ENCODE results near the gene AUTS2. TPM values are rescaled to one million over a fixed set of nuclear protein-coding genes. Genes with fewer than 3 reads are reported as not detected.
A peak's percentile ranks its signal among the peaks of the same experiment; 100 is the strongest.

The AUTS2 gene
- total RNA-seq, 1 donor from 2014 or later = 71.3 TPM

DNA sequence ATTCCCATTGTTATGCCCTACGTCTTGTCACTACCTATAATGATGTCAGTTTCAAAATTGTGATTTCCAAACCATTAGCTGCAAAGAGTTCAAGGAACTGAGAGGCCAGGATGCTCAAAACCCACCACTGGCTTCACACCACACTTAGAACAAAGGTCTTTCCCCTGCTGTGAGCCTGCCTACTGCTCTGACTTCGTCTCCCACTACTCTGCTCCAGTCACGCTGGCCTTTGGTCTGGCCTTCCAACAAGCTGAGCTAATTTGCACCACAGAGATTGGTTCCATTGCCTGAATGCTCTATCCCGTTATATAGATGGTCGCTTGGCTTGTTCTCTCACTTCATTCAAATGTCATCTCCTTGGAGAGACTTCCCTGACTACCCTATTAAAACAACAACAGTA lies 961.5 kb downstream of the AUTS2 start:
- DNase-seq (ENCODE audit: low spot score in 2 of 2) (no peak), FAIRE-seq (no peak)

DNA sequence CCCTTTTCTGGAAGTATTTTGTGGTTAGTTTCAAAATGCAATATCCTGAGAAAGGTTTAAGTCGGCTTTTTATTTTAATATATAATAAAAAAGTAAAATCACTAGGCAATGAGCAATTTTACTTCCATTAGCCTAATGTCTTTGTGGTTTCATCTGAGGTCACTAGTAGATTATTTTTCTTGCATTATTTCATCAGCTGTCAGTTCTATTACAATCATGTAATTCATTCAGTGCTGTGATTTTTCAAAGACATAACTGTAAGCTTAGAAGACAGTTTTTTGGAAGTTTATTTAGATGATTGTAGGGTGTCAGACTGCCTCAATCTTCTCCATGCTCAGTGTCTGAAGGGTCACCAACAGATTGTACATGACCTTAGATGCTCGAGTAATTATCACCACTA lies 965.7 kb downstream of the AUTS2 start:
- no peak for FAIRE-seq
- no peak for DNase-seq (ENCODE audit: low spot score in 2 of 2)

DNA sequence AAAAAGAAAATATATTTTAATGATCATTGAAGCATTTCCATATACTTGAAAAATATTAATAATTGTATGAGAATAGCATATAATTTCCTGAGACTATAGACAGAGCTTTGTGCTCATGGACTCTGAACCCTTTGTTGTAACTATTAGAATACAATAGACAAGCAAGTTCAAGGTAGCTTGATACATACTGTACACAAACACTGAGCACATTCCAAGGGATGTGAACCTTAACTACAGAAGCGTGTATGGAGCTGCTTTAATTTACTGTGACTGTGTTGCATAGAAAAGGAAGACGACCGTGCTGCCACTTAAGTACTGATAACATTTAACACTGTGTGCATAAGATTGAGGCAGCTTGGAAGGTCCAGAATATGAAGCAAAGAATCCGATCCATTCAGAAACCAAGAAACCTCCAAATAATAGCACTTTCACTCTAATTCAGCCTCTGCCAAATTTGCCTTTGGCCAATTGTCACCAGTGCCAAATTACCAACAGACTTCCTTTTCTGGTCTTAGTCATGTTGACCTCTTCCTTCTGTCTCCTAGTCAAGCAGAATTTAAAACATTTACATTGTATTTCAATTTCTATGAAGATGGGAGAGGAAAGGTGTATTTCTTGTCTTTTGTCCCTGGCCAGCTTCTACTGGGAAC lies 967.6 kb downstream of the AUTS2 start:
- DNase-seq (ENCODE audit: low spot score in 2 of 2) (no peak), FAIRE-seq (no peak)

DNA sequence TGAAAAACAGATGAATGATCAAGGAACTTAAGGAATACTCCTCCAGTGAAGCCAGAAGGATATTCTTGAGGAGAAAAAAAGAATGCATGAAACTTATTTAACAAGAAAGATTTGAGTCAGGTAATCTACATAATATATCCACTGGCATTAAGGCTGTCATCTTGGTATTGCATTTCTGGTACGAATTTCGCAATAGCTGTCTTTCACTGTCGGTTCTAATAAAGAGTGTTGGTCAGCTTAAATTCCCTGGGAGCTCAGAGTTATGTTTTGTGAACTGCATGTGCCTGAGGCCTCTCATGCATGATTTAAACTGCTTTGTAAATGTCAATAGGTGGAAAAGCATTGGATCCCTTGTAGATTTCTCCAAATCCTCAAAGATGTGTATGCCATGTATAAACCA lies 968.4 kb downstream of the AUTS2 start:
- FAIRE-seq (no peak), DNase-seq (ENCODE audit: low spot score in 2 of 2) (no peak)

DNA sequence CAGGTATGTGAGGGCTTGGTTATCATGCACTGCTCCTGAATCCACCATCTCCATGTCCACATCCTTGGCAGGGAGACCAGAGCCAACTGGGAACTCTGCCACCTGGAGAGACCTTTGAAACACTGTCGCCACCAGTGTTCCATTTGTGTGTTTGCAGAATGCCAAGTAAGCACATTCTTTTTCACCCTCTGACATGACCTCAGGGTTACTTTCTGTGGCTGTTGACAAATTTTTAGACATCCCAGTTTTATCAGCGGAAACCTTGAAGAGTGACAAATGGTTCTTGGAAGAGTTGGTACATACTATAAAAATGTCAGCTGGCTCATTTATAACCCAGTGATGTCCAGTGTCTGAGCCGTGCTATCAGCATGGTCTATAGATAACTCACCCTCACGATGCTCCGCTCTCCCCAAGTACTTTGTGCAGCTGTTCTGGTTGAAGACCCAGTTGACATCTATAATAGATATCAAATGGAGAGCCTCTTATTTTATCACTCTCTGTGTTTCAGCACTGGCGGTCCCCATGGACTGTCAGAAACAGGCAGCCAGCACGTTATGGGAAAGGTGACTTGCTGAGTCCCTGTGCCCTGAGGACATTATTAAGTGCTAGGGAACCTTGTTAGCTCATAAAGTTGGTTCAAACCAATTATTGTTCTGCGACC lies 970.5 kb downstream of the AUTS2 start:
- DNase-seq (ENCODE audit: low spot score in 2 of 2) = no peak
- FAIRE-seq = no peak

DNA sequence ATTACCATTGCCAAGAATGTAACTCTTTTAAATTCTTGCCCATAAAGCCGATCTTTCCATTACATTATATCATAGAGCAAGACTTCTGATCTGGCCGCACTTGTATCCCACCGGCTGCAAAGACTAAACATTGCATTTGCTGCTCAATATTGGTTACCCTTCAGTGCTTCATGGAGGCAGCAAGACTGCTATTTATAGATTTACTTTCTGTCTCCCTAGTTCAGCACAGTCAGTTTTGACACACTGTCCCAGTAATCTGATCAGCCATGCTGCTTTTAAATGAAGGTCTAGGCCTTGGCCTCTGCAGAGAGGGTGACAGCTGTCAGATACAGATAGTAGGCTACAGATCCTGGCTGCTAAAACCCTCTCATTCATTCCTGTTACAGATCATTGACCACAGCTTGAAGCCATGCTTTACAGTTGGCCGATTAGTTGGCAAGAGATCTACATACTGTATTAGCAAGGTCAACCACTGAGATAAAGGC lies 971.1 kb downstream of the AUTS2 start:
- DNase-seq (ENCODE audit: low spot score in 2 of 2) (no peak), FAIRE-seq (no peak)

DNA sequence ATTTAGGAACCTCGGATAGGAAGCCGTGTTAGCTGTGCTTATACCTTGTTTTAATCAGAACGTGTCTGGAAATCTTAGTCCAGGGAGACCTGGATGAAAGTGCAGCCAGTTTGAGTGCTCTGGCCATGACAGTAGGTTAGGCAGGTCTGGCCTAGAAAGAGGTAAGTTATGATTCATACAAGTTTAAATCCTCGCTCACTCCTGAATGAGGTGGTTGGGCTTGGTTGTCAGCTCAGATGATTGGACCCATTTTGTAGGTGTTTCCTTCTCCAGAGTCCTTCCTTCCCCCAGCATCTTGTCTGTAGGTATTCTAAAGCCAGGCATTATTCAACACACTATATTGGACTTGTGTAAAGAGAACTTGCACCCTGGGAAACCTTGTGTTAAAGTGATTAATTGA lies 971.8 kb downstream of the AUTS2 start:
- no peak for FAIRE-seq
- no peak for DNase-seq (ENCODE audit: low spot score in 2 of 2)

DNA sequence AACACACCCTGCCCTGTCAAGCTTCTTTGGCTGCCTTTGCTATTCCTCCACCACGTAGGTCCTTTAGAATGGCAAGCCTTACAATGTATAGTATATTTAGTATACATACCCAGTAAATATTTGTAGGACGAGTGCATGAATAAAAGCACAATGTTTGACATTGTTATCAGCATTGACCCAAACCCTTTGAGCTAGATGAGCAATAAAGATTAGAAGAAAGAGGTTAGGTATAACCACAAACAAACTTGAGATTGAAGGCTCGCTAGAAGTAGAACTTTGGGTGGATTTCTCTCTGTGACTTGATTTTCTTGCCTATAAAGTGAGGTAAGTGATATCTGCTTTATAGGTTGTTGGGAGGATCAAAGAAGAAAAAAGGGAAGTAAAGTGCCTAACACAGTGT lies 972.7 kb downstream of the AUTS2 start:
- DNase-seq (ENCODE audit: low spot score in 2 of 2) (no peak), FAIRE-seq (no peak)

DNA sequence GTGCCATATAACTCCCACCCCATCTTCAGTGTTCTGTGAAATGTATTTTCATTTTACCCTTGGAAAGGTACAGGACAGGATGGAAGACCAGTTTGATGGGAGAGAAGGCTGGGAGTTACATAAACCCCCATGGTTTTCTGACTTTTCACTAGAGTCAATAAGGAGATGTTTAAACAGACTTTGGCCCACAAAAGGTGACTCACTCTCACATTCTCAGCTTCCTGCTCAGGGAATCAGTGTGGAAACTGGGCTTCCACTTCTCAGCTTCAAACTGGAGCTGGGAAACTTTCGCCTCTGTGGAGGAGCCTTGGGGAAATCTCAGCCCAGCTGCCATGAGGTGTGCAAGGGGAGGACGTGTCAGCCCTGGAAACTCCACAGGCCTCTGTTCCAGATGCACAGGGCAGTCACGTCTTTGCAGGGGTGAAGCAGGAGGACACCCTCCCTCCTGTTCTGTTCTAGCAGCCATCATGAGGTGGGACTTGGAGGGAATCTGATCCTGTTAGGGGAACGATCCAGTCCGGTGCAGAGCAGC lies 973.2 kb downstream of the AUTS2 start:
- FAIRE-seq (no peak), DNase-seq (ENCODE audit: low spot score in 2 of 2) (no peak)

DNA sequence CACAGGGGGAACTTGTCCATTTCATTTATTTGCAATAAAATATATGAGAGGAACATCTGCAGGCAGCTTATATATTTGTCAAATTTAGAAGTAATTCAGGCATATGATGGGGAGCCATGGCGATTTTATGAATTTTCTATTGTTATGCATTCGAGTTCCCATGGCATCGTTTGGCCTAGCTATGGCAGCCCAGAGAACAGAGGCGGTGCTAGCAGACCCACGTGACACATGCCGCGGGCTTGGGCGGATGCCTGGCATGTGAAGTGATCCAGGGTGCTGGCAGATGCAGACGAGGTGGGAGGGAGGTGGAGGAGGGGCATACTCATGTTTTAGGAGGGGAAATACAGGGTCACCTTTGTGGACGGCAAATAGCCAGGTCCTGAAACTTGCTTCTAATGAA lies 973.7 kb downstream of the AUTS2 start:
- DNase-seq (ENCODE audit: low spot score in 2 of 2) (no peak), FAIRE-seq (no peak)

DNA sequence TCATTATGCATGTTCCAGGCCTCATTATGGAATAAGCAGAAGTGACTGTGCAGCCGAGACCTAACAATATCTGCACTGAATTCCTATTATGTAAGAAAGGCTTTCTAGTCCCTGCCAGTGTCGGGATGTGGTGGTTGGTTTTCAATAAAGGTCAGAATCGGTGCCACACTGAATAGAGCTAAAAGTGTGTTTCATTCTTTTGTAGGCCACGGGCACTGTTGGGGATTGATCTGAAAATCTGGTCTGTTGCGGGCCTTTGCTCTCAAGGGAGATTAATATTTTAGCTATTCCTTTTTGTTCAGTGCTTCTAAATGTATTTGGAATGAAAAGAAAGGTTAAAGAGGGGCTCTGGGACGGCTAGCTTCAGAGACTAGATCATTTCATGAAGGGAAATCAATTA lies 974.3 kb downstream of the AUTS2 start:
- DNase-seq (ENCODE audit: low spot score in 2 of 2) (no peak), FAIRE-seq (no peak)

DNA sequence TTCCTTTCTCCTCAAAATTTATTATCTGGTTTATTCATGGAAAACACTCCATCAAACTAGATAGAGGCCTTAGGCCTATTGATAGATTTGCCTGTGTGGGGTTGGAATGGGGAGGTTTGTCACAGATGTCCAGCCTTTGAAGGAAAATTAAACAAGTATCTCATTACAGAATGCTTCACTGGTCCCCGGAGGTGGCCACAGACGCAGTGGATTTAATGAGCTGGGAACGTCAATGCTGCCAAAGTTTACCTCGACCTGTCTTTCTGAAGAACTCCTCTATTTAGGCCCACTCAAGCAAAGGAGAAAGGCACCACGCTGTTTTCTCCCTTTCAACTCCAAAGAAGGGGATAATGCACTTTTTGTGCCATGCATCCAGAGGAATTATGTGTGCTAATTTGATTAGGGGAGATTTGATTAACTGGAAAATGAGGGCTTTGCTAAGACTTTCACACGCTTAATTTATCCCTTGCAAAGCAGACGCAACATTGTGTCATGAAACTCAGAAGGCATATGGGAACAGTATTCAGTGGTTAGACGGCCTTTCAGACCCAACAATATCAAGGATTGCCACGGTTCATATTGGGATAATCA lies 974.9 kb downstream of the AUTS2 start:
- no peak for DNase-seq (ENCODE audit: low spot score in 2 of 2)
- no peak for FAIRE-seq

DNA sequence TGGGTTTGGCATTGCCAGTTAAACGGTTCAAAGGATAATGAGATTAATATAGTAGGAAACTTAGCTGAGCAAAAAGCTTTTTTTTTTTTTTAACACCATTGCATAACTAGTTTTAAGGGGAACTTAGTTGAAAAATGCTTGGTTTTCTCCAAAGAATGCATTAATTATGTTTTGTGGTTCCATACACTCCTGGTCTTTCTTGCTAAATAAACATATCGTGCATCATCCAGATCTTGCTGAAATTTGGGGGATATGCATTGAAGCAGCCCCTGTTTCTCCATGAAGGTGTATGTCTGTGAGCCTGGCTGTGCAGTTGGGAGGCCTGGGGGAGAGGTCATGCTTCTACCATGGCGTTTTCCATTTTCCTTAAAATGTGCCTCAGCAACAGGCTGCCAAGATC lies 975.4 kb downstream of the AUTS2 start:
- DNase-seq (ENCODE audit: low spot score in 2 of 2) (no peak), FAIRE-seq (no peak)

DNA sequence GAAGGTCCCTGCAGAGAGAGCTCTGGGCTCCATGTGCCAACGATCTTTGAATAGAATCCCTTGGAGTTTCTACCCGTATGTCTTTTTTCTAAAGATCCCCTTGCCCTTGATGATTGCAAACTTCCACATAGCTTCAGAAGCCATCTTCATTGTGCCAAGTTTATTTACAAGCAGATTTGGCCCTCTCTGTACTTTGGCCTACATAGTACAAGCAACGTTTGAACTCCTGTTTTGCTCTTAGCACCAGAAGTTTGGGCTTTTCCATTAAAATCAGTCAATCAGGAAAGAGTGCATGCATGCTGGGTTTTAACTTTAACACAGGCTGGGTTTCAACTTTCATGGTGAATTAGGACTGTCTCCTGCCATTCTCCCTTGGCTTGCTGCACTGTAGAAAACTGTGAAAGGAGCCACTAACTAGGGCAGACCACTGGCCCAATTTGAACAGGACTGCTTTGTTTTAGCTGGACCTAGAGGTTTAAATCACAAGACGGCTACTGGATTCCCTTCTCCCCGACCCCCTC lies 976.1 kb downstream of the AUTS2 start:
- no peak for FAIRE-seq
- DNase-seq (ENCODE audit: low spot score in 2 of 2) = no peak

DNA sequence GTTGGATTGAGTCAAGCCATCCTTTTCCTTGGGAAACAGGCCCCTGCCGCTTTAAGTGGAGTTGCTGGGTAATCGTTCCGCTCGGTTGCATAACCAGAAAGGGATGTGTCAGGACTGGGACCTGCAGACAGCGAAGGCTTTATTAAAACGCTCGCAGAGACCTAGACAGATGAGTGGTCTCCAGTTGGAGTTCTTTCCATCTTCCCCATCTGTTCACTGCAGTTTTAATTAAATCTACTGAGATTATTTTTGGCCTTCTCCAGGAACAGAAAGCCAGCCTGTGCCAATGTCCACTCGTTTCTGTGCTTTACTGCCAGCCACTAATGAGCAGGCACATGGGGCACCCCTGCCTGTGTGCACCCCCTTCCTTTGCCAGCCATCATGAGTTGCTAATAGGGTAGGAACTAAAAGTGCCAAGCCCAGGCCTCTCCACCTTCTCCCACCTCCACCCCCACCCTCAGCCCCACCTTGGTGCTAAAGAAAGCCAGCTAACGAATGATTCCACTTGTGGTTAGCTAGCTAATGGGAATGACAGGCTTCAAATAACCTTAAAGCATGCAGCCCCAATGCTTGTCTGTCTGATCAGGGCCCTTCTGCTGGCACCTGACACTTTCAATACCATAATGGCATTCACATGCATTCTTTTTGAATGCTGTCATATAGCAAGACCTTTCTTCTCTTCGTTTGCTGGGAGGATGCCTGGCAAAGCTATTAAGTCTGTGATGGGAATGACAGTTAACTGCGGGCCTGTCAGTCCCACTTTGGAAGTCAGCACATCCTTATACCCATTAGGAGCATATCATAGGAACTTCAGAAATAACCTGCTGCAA lies 976.9 kb downstream of the AUTS2 start:
- FAIRE-seq (no peak), DNase-seq (ENCODE audit: low spot score in 2 of 2) (peak in 1 of 2 donors; percentile 22)

DNA sequence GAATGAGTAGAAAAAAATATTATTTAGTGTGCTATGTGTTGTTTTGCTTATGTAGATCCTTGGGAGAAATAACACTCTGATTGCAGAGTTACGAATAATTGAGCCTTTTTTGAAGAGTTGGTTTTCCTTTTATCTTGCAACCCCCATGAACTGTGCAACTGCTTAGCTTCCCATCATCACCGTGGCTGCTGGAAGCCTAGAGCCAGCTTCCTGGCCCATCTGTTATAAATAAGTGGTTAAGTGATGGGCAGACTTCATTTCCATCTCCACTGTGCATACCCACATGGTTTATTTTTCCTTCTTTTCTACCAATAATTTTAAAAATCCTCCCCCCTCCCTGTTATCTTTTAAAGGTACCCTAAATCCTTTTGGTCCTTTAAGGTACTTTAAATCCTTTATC lies 978.8 kb downstream of the AUTS2 start:
- DNase-seq (ENCODE audit: low spot score in 2 of 2) (no peak), FAIRE-seq (no peak)

DNA sequence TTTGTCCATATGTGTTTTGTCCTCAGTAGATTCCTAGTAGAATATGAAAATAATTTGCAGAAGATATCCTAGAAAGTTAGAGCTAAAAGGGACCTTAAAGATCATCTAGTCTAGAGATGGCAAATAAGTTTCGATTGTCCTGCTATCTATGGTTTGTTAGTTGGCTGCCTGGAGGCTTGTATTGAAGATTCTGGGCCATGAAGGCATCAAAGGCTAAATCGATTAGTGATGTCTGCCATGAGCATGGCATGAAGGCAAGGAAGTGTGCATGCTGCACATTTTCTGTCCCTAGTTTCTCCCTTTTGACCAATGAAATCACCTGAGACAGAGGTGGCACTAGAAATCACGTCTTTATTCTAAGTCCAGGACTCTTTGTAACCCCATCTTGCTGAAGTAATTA lies 979.9 kb downstream of the AUTS2 start:
- DNase-seq (ENCODE audit: low spot score in 2 of 2) = no peak
- FAIRE-seq = no peak

DNA sequence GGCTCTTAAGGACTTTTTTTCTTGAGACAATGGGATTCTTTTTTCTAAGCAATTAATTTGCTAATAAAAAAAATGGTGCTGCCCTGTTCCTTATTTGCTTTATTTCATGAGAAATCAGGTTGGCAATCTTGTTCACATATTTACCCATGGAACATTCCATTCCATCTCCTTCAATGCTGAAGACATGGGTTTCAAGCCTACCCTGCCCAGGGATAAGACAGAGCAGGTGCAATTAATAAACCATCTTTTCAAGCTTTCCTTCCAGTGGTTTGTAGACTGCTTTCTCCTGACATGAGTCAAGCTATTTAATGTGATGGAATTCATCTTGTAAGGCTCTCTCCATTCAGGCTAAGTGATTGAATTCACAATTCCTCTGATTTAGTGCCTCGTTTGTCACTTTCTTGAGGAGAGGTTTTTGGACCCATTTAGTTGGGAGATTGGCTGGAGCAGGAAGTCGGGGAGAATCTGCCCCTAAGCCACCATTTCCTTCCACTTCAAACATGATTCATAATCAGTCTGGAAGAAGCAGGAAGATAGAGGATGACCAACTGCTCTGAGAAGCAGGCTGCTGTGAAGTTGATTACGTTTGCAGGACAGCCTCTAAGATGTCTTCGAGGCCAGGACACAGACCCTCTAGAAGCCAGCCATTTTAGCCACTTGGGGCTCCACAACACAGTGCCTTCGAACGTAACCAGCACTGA lies 981.3 kb downstream of the AUTS2 start:
- no peak for DNase-seq (ENCODE audit: low spot score in 2 of 2)
- no peak for FAIRE-seq

DNA sequence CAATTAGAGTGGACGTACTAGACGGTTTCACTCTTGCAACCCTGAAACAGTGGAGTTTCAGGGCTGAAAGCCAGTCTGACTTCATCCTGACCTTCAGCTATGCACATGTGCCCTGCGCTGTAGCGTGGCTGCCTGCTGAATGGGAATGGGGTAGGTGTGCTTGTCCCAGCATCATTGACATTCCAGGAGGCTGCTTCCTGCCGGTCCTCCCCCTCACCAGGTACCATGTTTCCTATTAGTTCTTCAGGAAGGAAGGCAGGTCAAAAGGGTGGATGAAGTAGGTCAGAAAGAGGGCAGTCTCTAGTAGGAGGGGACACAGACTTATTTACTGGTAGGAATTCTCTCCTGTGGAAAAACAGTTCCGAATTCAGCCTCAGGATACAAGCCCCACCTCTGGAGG lies 981.9 kb downstream of the AUTS2 start:
- FAIRE-seq (no peak), DNase-seq (ENCODE audit: low spot score in 2 of 2) (no peak)
